HG02623 (cell line): ENCODE measurements around the gene LRRC40.
A peak's percentile ranks its signal among the peaks of the same experiment; 100 is the strongest.
"Not testable (repeated sequence)": the region's sequence is repeated elsewhere in the genome, so short reads cannot be mapped to it uniquely, and the experiment has no call there.

Experiments used
- ATAC-seq: cut with Tn5 transposase; IDR thresholded peaks from one replicate; pipeline ENCODE4 v1.9.1; 2021; ENCODE audit warnings: moderate library complexity; ENCODE audit not compliant: unreplicated experiment

Gene LRRC40

GRCh38 chr1:70204139-70204538, 1.2 kb downstream of the LRRC40 start:
- ATAC-seq: no peak

GRCh38 chr1:70202173-70202758, 3.1 kb downstream of the LRRC40 start:
- no peak for ATAC-seq

- no peak for ATAC-seq
These were observed 5.3 kb downstream of the LRRC40 start for GRCh38 chr1:70200065-70200464.

GRCh38 chr1:70196333-70196732, 9.0 kb downstream of the LRRC40 start:
- no peak for ATAC-seq

- ATAC-seq: peak; percentile 73
These were observed 10.0 kb downstream of the LRRC40 start for GRCh38 chr1:70195342-70195741.

GRCh38 chr1:70194601-70195000, 10.8 kb downstream of the LRRC40 start:
- ATAC-seq: no peak

GRCh38 chr1:70192446-70192845, 12.9 kb downstream of the LRRC40 start:
- not testable (repeated sequence) for ATAC-seq

GRCh38 chr1:70190180-70190579, 15.2 kb downstream of the LRRC40 start:
- no peak for ATAC-seq

GRCh38 chr1:70188522-70188921, 16.9 kb downstream of the LRRC40 start:
- ATAC-seq: no peak

GRCh38 chr1:70185181-70185580, 20.2 kb downstream of the LRRC40 start:
- not testable (repeated sequence) for ATAC-seq

GRCh38 chr1:70171512-70171911, 33.9 kb downstream of the LRRC40 start:
- no peak for ATAC-seq

GRCh38 chr1:70169018-70169839, 36.1 kb downstream of the LRRC40 start:
- ATAC-seq: no peak

GRCh38 chr1:70168283-70168682, 37.1 kb downstream of the LRRC40 start:
- no peak for ATAC-seq

GRCh38 chr1:70164350-70164749, 41.0 kb downstream of the LRRC40 start:
- ATAC-seq: no peak

GRCh38 chr1:70156529-70157120, 48.8 kb downstream of the LRRC40 start:
- ATAC-seq: no peak

GRCh38 chr1:70153739-70154138, 51.6 kb downstream of the LRRC40 start:
- ATAC-seq: no peak

- no peak for ATAC-seq
These were observed 54.9 kb downstream of the LRRC40 start for GRCh38 chr1:70150444-70150843.

GRCh38 chr1:70146488-70146887, 58.9 kb downstream of the LRRC40 start:
- ATAC-seq: no peak

GRCh38 chr1:70143048-70143659, 62.2 kb downstream of the LRRC40 start:
- no peak for ATAC-seq

- ATAC-seq: no peak
These were observed 63.3 kb downstream of the LRRC40 start for GRCh38 chr1:70142075-70142474.

- no peak for ATAC-seq
These were observed 64.5 kb downstream of the LRRC40 start for GRCh38 chr1:70140894-70141293.

GRCh38 chr1:70140343-70140742, 65.0 kb downstream of the LRRC40 start:
- no peak for ATAC-seq
